Measurements from ENCODE around the gene LRRTM4. TPM values are rescaled to one million over a fixed set of nuclear protein-coding genes. Genes with fewer than 3 reads are reported as not detected.

The LRRTM4 gene
- total RNA-seq, 2 experiments from 2014 or later: not detected

DNA sequence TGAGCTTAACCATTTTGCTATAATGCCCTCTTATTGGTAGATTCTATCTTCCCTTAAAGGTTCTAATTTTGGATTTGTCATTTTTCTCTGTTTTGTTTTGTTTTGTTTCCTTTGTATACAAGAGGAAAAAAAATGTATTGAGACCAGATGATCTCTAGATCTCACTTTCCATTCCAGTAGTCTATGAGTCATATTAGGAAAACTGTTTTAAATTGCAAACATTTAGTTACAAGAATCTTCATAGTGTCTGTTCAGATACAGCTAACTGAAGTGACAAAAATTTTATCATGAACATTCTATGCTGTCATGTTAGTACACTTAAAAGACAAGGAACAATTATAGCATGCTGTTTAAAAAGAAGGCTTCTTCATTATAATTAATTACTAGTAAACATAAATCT is 322.8 kb downstream of the LRRTM4 start:
- H3K9me3 ChIP-seq (ENCODE audit: low read length): no peaks in the 10 kb centered on the region
- BruUV-seq (replicated peaks): no TSS peak
- H3K9me2 ChIP-seq (ENCODE audit: insufficient read depth, low read length): no peaks in the 10 kb centered on the region
- intact Hi-C loops (cut with micrococcal nuclease; ENCODE audit: unreplicated experiment): no loop called here
- H3K27ac ChIP-seq (ENCODE audit: low read depth, low read length, poor library complexity, severe bottlenecking): no peak overlapping the region
- H3K4me2 ChIP-seq (ENCODE audit: low read length): no peak overlapping the region
- no peaks in the 10 kb centered on the region for H4K20me1 ChIP-seq (ENCODE audit: insufficient read depth, low read length)
- TF ChIP-seq, protein P1, sequence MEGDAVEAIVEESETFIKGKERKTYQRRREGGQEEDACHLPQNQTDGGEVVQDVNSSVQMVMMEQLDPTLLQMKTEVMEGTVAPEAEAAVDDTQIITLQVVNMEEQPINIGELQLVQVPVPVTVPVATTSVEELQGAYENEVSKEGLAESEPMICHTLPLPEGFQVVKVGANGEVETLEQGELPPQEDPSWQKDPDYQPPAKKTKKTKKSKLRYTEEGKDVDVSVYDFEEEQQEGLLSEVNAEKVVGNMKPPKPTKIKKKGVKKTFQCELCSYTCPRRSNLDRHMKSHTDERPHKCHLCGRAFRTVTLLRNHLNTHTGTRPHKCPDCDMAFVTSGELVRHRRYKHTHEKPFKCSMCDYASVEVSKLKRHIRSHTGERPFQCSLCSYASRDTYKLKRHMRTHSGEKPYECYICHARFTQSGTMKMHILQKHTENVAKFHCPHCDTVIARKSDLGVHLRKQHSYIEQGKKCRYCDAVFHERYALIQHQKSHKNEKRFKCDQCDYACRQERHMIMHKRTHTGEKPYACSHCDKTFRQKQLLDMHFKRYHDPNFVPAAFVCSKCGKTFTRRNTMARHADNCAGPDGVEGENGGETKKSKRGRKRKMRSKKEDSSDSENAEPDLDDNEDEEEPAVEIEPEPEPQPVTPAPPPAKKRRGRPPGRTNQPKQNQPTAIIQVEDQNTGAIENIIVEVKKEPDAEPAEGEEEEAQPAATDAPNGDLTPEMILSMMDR (conservative IDR thresholded peaks at IDR 0.05; ENCODE audit: low read length): no peak
- no peak for TF ChIP-seq EZH2phosphoT487 (IDR thresholded peaks at IDR 0.05; ENCODE audit: borderline replicate concordance, low read depth, low read length)
- H3K4me3 ChIP-seq (ENCODE audit: low read depth, low read length, poor library complexity, severe bottlenecking): no peak overlapping the region
- no peaks in the 10 kb centered on the region for H3K4me1 ChIP-seq (ENCODE audit: insufficient read depth, low read length, poor library complexity, severe bottlenecking)
- DNase-seq (ENCODE audit: low spot score): no peak
- ChIA-PET POLR2A (no interaction called here), CTCF (ENCODE audit: unreplicated experiment) (no interaction called here)
- H3K36me3 ChIP-seq (ENCODE audit: insufficient read depth, low read length): no peaks in the 10 kb centered on the region
- no peaks in the 10 kb centered on the region for H3K79me2 ChIP-seq (ENCODE audit: insufficient read depth, low read depth, low read length)
- no peak overlapping the region for H2AFZ ChIP-seq (ENCODE audit: low read length)

DNA sequence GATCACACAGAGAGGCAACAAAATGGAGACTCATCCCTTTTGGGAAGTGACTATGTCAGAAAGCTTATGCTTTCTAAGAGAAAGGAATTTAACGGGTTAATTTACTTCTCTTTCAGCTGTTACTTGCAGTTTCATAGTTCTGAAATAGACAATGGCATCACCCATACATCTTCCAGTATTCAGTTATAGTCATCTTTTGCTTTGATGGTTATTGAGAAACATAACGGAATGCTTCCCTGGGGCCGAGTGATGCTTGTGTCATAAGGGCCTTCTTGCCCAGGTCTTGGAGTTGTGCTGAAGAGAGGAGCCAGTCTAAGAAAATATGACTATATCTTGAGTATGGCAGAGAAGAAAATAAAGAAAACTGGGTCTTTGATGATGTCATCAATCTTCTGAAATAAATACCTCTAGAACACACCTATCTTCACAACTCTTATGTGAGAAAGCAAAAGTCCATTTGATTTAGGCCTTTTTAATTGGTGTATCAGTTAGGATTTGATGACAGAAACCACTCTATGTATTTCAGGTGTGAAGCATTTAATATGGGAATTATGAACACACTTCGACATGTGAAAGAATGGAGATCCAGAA is 328.2 kb downstream of the LRRTM4 start:
- Histone ChIP-seq H2AFZ (ENCODE audit: low read length) (no peak overlapping the region), H3K4me1 (ENCODE audit: insufficient read depth, low read length, poor library complexity, severe bottlenecking) (no peaks in the 10 kb centered on the region), H3K27ac (ENCODE audit: low read depth, low read length, poor library complexity, severe bottlenecking) (no peak overlapping the region), H3K36me3 (ENCODE audit: insufficient read depth, low read length) (no peaks in the 10 kb centered on the region), H3K9me3 (ENCODE audit: low read length) (no peaks in the 10 kb centered on the region), H3K4me3 (ENCODE audit: low read depth, low read length, poor library complexity, severe bottlenecking) (no peak overlapping the region), H3K4me2 (ENCODE audit: low read length) (no peak overlapping the region), H3K79me2 (ENCODE audit: insufficient read depth, low read depth, low read length) (no peaks in the 10 kb centered on the region), H3K9me2 (ENCODE audit: insufficient read depth, low read length) (no peaks in the 10 kb centered on the region), H4K20me1 (ENCODE audit: insufficient read depth, low read length) (no peaks in the 10 kb centered on the region)
- ChIA-PET CTCF (ENCODE audit: unreplicated experiment) (no interaction called here), POLR2A (interaction anchor here (0.6 kb wide), 1 partner anchor 19 kb away, joined by 5 read pairs; no protein-coding TSS in a partner anchor)
- BruUV-seq (replicated peaks): no TSS peak
- no peak for TF ChIP-seq EZH2phosphoT487 (IDR thresholded peaks at IDR 0.05; ENCODE audit: borderline replicate concordance, low read depth, low read length)
- TF ChIP-seq, protein P1 (conservative IDR thresholded peaks at IDR 0.05; ENCODE audit: low read length): no peak
- DNase-seq (ENCODE audit: low spot score): no peak
- intact Hi-C loops (cut with micrococcal nuclease; ENCODE audit: unreplicated experiment): no loop called here

DNA sequence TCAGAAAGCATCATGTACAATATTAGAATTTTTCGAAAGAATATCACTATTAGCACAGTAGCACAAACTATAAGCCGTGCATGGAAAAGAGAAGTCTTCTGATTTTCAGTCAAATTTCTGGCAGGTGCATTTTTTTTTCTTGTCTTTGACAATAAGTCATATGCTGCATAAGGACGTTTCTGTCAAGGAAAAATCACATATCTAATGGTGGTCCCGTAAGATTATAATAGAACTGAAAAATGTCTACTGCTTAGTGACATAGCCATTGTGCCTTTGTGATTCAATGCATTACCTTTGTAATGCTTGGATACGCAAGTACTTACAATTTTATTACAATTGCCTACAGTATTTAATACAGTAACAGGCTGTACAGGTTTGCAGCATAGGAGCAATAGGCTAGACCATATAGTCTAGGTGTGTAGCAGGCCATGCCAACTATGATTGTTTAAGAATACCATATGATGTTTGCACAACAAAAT is 329.3 kb downstream of the LRRTM4 start:
- POLR2A ChIA-PET: no interaction called here
- CTCF ChIA-PET (ENCODE audit: unreplicated experiment): no interaction called here
- BruUV-seq (replicated peaks): no TSS peak
- Histone ChIP-seq H3K4me3 (ENCODE audit: low read depth, low read length, poor library complexity, severe bottlenecking) (no peak overlapping the region), H2AFZ (ENCODE audit: low read length) (no peak overlapping the region), H4K20me1 (ENCODE audit: insufficient read depth, low read length) (no peaks in the 10 kb centered on the region), H3K9me3 (ENCODE audit: low read length) (no peaks in the 10 kb centered on the region), H3K36me3 (ENCODE audit: insufficient read depth, low read length) (no peaks in the 10 kb centered on the region), H3K27ac (ENCODE audit: low read depth, low read length, poor library complexity, severe bottlenecking) (no peak overlapping the region), H3K79me2 (ENCODE audit: insufficient read depth, low read depth, low read length) (no peaks in the 10 kb centered on the region), H3K9me2 (ENCODE audit: insufficient read depth, low read length) (no peaks in the 10 kb centered on the region), H3K4me2 (ENCODE audit: low read length) (no peak overlapping the region), H3K4me1 (ENCODE audit: insufficient read depth, low read length, poor library complexity, severe bottlenecking) (no peaks in the 10 kb centered on the region)
- DNase-seq (ENCODE audit: low spot score): no peak
- no peak for TF ChIP-seq EZH2phosphoT487 (IDR thresholded peaks at IDR 0.05; ENCODE audit: borderline replicate concordance, low read depth, low read length)
- TF ChIP-seq, protein P1 (conservative IDR thresholded peaks at IDR 0.05; ENCODE audit: low read length): no peak
- intact Hi-C loops (cut with micrococcal nuclease; ENCODE audit: unreplicated experiment): no loop called here
